Neural crest cell (in vitro differentiated cells): ENCODE measurements around the gene CNGA1. TPM values are rescaled to one million over a fixed set of nuclear protein-coding genes. Genes with fewer than 3 reads are reported as not detected.
"Not testable (repeated sequence)": the region's sequence is repeated elsewhere in the genome, so short reads cannot be mapped to it uniquely, and the experiment has no call there.

ENCODE experiments used
- DNase-seq: peaks from one replicate; pipeline ENCODE4 v3.0.0; 2021; ENCODE audit warnings: low read depth, mixed read lengths, low spot score
- H3K27ac Mint-ChIP-seq: one replicate; pipeline ENCODE4 v1.8.0; 2021; ENCODE audit warnings: mild to moderate bottlenecking, mixed read lengths; ENCODE audit not compliant: unreplicated experiment
- H3K27me3 Mint-ChIP-seq: 2 replicates; pipeline ENCODE4 v1.8.0; 2021; ENCODE audit warnings: low read depth, mild to moderate bottlenecking, mixed read lengths
- H3K36me3 Mint-ChIP-seq: 2 replicates; pipeline ENCODE4 v1.8.0; 2021; ENCODE audit warnings: low read depth, mild to moderate bottlenecking, mixed read lengths
- H3K4me1 Mint-ChIP-seq: 2 replicates; pipeline ENCODE4 v1.8.0; 2021; ENCODE audit warnings: mixed read lengths
- H3K4me3 Mint-ChIP-seq: one replicate; pipeline ENCODE4 v1.8.0; 2021; ENCODE audit warnings: mild to moderate bottlenecking, mixed read lengths
- H3K9me3 Mint-ChIP-seq: 2 replicates; pipeline ENCODE4 v1.8.0; 2021; ENCODE audit warnings: mixed read lengths
- total RNA-seq: library from RNA; stranded (reverse); gene quantifications from 2 replicates; pipeline ENCODE4 v1.2.1, GENCODE V29; 2021
- TF ChIP-seq, protein P1 (sequence below): fragments of 200-600 bp; sonication (generic); conservative IDR thresholded peaks from 2 replicates; pipeline ENCODE4 v1.5.0; 2021; ENCODE audit warnings: antibody characterized with exemption, mild to moderate bottlenecking

Gene CNGA1
- total RNA-seq, 1 donor from 2014 or later = not detected

DNA sequence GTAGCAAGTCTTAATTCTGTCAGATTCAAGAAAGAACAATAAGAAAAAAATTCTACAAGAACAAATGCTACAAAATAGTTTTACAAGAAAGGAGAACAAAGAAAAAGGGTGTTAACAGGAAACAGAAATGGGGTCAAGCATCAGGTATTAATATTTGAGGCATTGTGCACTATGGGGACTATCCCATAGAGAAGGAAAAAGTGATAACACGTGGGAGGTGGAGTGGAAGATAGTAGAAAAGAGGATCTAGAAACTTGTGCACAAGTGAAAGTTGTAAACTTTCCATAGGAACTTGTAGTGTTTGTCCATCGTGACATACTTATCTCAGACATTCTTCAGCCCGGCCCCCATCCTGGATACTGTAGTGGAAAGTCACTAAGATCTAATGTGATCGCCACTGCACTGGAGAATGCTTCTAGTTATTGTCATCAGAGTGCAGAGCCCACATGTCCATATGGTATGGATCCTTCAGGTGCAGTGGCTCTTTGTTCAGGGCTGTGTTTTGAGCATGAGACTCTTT is 86.7 kb downstream of the CNGA1 start:
- Mint-ChIP-seq H3K4me1 (peaks cover 6% of the 10 kb centered on the region), H3K27ac (no peak overlapping the region), H3K27me3 (peaks cover 23% of the 10 kb centered on the region), H3K9me3 (no peaks in the 10 kb centered on the region), H3K4me3 (no peak overlapping the region), H3K36me3 (no peaks in the 10 kb centered on the region)
- TF ChIP-seq, protein P1, sequence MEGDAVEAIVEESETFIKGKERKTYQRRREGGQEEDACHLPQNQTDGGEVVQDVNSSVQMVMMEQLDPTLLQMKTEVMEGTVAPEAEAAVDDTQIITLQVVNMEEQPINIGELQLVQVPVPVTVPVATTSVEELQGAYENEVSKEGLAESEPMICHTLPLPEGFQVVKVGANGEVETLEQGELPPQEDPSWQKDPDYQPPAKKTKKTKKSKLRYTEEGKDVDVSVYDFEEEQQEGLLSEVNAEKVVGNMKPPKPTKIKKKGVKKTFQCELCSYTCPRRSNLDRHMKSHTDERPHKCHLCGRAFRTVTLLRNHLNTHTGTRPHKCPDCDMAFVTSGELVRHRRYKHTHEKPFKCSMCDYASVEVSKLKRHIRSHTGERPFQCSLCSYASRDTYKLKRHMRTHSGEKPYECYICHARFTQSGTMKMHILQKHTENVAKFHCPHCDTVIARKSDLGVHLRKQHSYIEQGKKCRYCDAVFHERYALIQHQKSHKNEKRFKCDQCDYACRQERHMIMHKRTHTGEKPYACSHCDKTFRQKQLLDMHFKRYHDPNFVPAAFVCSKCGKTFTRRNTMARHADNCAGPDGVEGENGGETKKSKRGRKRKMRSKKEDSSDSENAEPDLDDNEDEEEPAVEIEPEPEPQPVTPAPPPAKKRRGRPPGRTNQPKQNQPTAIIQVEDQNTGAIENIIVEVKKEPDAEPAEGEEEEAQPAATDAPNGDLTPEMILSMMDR = no peak
- DNase-seq = no peak

- TF ChIP-seq, protein P1 = peak; percentile 79
- Mint-ChIP-seq H3K27me3 (peaks cover 22% of the 10 kb centered on the region), H3K36me3 (no peaks in the 10 kb centered on the region), H3K4me1 (peaks cover 6% of the 10 kb centered on the region), H3K4me3 (peak overlapping the region; percentile 50), H3K9me3 (no peaks in the 10 kb centered on the region), H3K27ac (no peak overlapping the region)
- peak; percentile 60 for DNase-seq
These were observed 89.7 kb downstream of the CNGA1 start for GRCh38 chr4:47926667-47927258.

GRCh38 chr4:47923261-47923608 is 93.2 kb downstream of the CNGA1 start:
- not testable (repeated sequence) for DNase-seq, H3K9me3 Mint-ChIP-seq, H3K4me3 Mint-ChIP-seq, H3K36me3 Mint-ChIP-seq, H3K4me1 Mint-ChIP-seq, H3K27ac Mint-ChIP-seq
- peaks cover 25% of the 10 kb centered on the region for H3K27me3 Mint-ChIP-seq

- peaks cover 21% of the 10 kb centered on the region for H3K27me3 Mint-ChIP-seq
- H3K4me3 Mint-ChIP-seq, H3K27ac Mint-ChIP-seq, H3K9me3 Mint-ChIP-seq, H3K36me3 Mint-ChIP-seq, H3K4me1 Mint-ChIP-seq, DNase-seq: not testable (repeated sequence)
These were observed 93.8 kb downstream of the CNGA1 start for GRCh38 chr4:47922436-47923260.

DNA sequence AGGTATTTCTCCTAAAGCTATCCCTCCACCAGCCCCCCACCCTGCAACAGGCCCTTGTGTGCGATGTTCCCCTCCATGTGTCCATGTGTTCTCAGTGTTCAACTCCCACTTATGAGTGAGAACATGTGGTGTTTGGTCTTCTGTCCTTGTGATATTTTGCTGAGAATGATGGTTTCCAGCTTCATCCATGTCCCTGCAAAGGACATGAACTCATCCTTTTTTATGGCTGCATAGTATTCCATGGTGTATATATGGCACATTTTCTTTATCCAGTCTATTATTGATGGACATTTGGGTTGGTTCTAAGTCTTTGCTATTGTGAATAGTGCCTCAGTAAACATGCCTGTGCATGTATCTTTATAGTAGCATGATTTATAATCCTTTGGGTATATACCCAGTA is 99.3 kb downstream of the CNGA1 start:
- DNase-seq, H3K9me3 Mint-ChIP-seq, H3K27me3 Mint-ChIP-seq, H3K27ac Mint-ChIP-seq: not testable (repeated sequence)
- peak overlapping the region; percentile 11 for H3K4me3 Mint-ChIP-seq
- H3K4me1 Mint-ChIP-seq = peaks cover 19% of the 10 kb centered on the region
- peaks cover 10% of the 10 kb centered on the region for H3K36me3 Mint-ChIP-seq

DNA sequence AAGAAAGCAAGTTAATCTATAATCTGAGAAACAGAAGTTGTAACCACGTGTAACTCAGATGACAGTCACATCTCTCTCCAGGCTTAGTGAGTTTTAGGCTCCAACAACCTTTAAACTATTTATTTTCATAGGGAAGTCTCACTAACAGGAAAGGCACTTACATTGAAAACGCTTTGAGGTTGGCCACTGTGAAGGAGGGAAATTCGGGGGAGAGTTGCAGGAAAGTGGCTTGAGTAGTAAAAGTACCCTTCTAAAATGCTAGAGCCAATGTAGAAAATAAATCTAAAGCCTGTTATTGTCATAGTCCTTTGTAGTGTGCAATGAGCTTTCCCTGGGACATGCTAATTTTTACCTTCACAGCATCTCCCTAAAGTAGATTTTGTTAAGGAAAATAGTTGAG is 101.1 kb downstream of the CNGA1 start:
- DNase-seq = no peak
- TF ChIP-seq, protein P1 = no peak
- H3K4me1 Mint-ChIP-seq = peaks cover 33% of the 10 kb centered on the region
- H3K27ac Mint-ChIP-seq = no peak overlapping the region
- peaks cover 6% of the 10 kb centered on the region for H3K27me3 Mint-ChIP-seq
- H3K9me3 Mint-ChIP-seq = peaks cover 5% of the 10 kb centered on the region
- H3K36me3 Mint-ChIP-seq = peaks cover 10% of the 10 kb centered on the region
- peak overlapping the region; percentile 100 for H3K4me3 Mint-ChIP-seq

GRCh38 chr4:47914926-47915237 is 101.6 kb downstream of the CNGA1 start:
- H3K27ac Mint-ChIP-seq = peak overlapping the region; percentile 60
- H3K4me3 Mint-ChIP-seq = peak overlapping the region; percentile 100
- peaks cover 3% of the 10 kb centered on the region for H3K27me3 Mint-ChIP-seq
- H3K4me1 Mint-ChIP-seq = peaks cover 34% of the 10 kb centered on the region
- peaks cover 10% of the 10 kb centered on the region for H3K36me3 Mint-ChIP-seq
- TF ChIP-seq, protein P1 = no peak
- peaks cover 5% of the 10 kb centered on the region for H3K9me3 Mint-ChIP-seq
- no peak for DNase-seq
